ENCODE results near the gene PLEKHA1. TPM values are rescaled to one million over a fixed set of nuclear protein-coding genes. Genes with fewer than 3 reads are reported as not detected.

The PLEKHA1 gene
- total RNA-seq, 1 experiment from 2014 or later, result 10.0 TPM

- DNase-seq (ENCODE audit: low read depth), result no peak
Observed at GRCh38 chr10:122480146-122480833, 105.8 kb downstream of the PLEKHA1 start.

GRCh38 chr10:122481296-122482056, 107.0 kb downstream of the PLEKHA1 start:
- no peak for DNase-seq (ENCODE audit: low read depth)

Other genes with a start within 250 kb of the PLEKHA1 start
- gene BTBD16, start 103.4 kb upstream of the PLEKHA1 start, total RNA-seq (2014; rRNA removed; shearing (Covaris generic)), result not detected in 2 replicates
- gene ARMS2, start 79.9 kb downstream of the PLEKHA1 start, total RNA-seq (2014; rRNA removed; shearing (Covaris generic)), result not detected in 2 replicates
- 136 and 182 TPM in 2 replicates for gene HTRA1, start 86.8 kb downstream of the PLEKHA1 start, total RNA-seq (2014; rRNA removed; shearing (Covaris generic))
- gene DMBT1, start 186.0 kb downstream of the PLEKHA1 start, total RNA-seq (2014; rRNA removed; shearing (Covaris generic)), result under 0.01 and 0.10 TPM in 2 replicates

All from RPMI7951 (cell line).